GM12878 (cell line): ENCODE results near the gene HOXD10. TPM values are rescaled to one million over a fixed set of nuclear protein-coding genes. Genes with fewer than 3 reads are reported as not detected.

ENCODE experiments used
- ATAC-seq: fragments of 200-7000 bp; cut with Tn5 transposase; 3 replicates; pipeline ENCODE4 v1.9.1; 2020; ENCODE audit warnings: mild to moderate bottlenecking, moderate library complexity
- BruUV-seq: library from RNA; stranded (reverse); fragments of 400-500 nt; replicated peaks from 2 replicates; lab custom pipeline; 2021; lab: Mats Ljungman, UMichigan
- CTCF ChIA-PET: fragments of 300-600 bp; sonication (Branson Sonifier 250); formaldehyde crosslinking; extraction: SDS; loops from one replicate; lab custom pipeline; 2021; ENCODE audit warnings: inconsistent platforms; lab: Yijun Ruan, JAX
- POLR2A ChIA-PET: fragments of 350-600 bp; formaldehyde crosslinking; extraction: SDS; loops from one replicate; lab custom pipeline; 2021; ENCODE audit warnings: inconsistent platforms; lab: Charles Lee
- RAD21 ChIA-PET: fragments of 300-600 bp; sonication (Branson Sonifier 250); formaldehyde crosslinking; loops from one replicate; lab custom pipeline; 2023; ENCODE audit warnings: antibody characterized with exemption; ENCODE audit not compliant: unreplicated experiment; lab: Charles Lee
- SMC1A ChIA-PET: fragments of 300-600 bp; sonication (Branson Sonifier 250); formaldehyde crosslinking; loops from one replicate; lab custom pipeline; 2023; ENCODE audit not compliant: unreplicated experiment, uncharacterized antibody; lab: Charles Lee
- DNase-seq: peaks from one replicate; pipeline ENCODE4 v3.0.0-alpha.2; 2011; ENCODE audit warnings: low read depth, low spot score
- FAIRE-seq: peaks from 3 replicates; lab custom pipeline; 2011; peaks lifted over from hg19 to GRCh38; lab: Jason Lieb, UNC
- H2AFZ ChIP-seq: 2 replicates; pipeline ENCODE4 v1.6.0; 2011; ENCODE audit warnings: low read depth, low read length, control low read depth; ENCODE audit not compliant: control insufficient read depth
- H3K27ac ChIP-seq: 2 replicates; pipeline ENCODE4 v1.5.1; 2011; ENCODE audit warnings: control low read depth; ENCODE audit not compliant: control insufficient read depth, insufficient read depth
- H3K27me3 ChIP-seq, 2 experiments: replicated peaks in 1 of 2; 2 replicates each; pipeline versions ENCODE4 v1.6.0 to v1.6.1; 2011; ENCODE audit warnings: low read length in 1 of 2; ENCODE audit not compliant: control insufficient read depth in 2 of 2, insufficient read depth in 2 of 2
- H3K36me3 ChIP-seq, 2 experiments: 2 replicates each; pipeline ENCODE4 v1.5.1; 2011; ENCODE audit warnings: low read length in 1 of 2; ENCODE audit not compliant: control insufficient read depth in 2 of 2, insufficient read depth in 2 of 2
- H3K4me1 ChIP-seq: 2 replicates; pipeline ENCODE4 v1.6.1; 2011; ENCODE audit warnings: mild to moderate bottlenecking, low read length, moderate library complexity, mixed read lengths; ENCODE audit not compliant: control insufficient read depth, insufficient read depth
- H3K4me2 ChIP-seq: 2 replicates; pipeline ENCODE4 v1.6.0; 2011; ENCODE audit warnings: control low read depth; ENCODE audit not compliant: control insufficient read depth, insufficient read depth
- H3K4me3 ChIP-seq: fragments of 200-600 bp; sonication (generic); 2 replicates; pipeline ENCODE4 v1.5.1; 2016
- H3K79me2 ChIP-seq: 2 replicates; pipeline ENCODE4 v1.6.0; 2011; ENCODE audit warnings: low read length; ENCODE audit not compliant: control insufficient read depth, insufficient read depth
- H3K9ac ChIP-seq: 2 replicates; pipeline ENCODE4 v1.8.0; 2011; ENCODE audit warnings: low read length, control low read depth, mixed read lengths; ENCODE audit not compliant: control insufficient read depth, insufficient read depth
- H3K9me3 ChIP-seq: replicated peaks from 3 replicates; pipeline ENCODE4 v1.5.1; 2011; ENCODE audit warnings: mild to moderate bottlenecking, low read length; ENCODE audit not compliant: control insufficient read depth, insufficient read depth
- H4K20me1 ChIP-seq: 2 replicates; pipeline ENCODE4 v1.6.0; 2011; ENCODE audit not compliant: control insufficient read depth, insufficient read depth
- BMI1 ChIP-seq: fragments of 450-650 bp; IDR thresholded peaks from 2 replicates; pipeline ENCODE4 v1.6.1; 2016; ENCODE audit warnings: mild to moderate bottlenecking, moderate library complexity, borderline replicate concordance
- CBX5 ChIP-seq: sonication (generic); IDR thresholded peaks from 2 replicates; pipeline ENCODE4 v1.6.1; 2016; ENCODE audit warnings: low read depth, moderate library complexity, mild to moderate bottlenecking, inconsistent platforms
- JUNB ChIP-seq: IDR thresholded peaks from 2 replicates; pipeline ENCODE4 v1.6.1; 2016; ENCODE audit warnings: antibody characterized with exemption, mild to moderate bottlenecking
- NRF1 ChIP-seq: conservative IDR thresholded peaks from 2 replicates; pipeline ENCODE4 v1.6.1; 2011; ENCODE audit warnings: mild to moderate bottlenecking, low read depth, low read length, improper control_type of control experiment
- SREBF2 ChIP-seq: IDR thresholded peaks from 2 replicates; pipeline ENCODE4 v1.6.1; 2012; ENCODE audit warnings: mild to moderate bottlenecking, low read length
- TCF7 ChIP-seq: IDR thresholded peaks from 2 replicates; pipeline ENCODE4 v1.6.1; 2014; ENCODE audit warnings: antibody characterized with exemption, borderline replicate concordance
- WGBS: methylation state at CpG from one replicate; pipeline ENCODE4 v1.1.6; 2016; ENCODE audit warnings: low lambda C conversion rate; ENCODE audit not compliant: insufficient replicate concordance, insufficient coverage; ENCODE audit errors: missing lambda C conversion rate; 5-methylcytosine and 5-hydroxymethylcytosine counted together
- in situ Hi-C: fragments of 300-500 bp; cut with MboI; formaldehyde crosslinking; loops from 9 replicates; pipeline ENCODE4 v1.14.3; 2018; ENCODE audit warnings: mixed read lengths
- intact Hi-C: fragments of 100-400 bp; cut with micrococcal nuclease; formaldehyde crosslinking; loops from one replicate; pipeline ENCODE4 v1.14.2; 2022; ENCODE audit not compliant: unreplicated experiment
- polyA plus RNA-seq, 11 experiments: library from polyadenylated mRNA; depleted of rRNA in 4 of 11; unstranded in 6 of 11; stranded (reverse) in 5 of 11; fragments of >200 nt; fragmentation: Nextera tagmentation in 4 of 11; fragmentation: Illumina TruSeq in 1 of 11; extraction: Ambion mirVana in 4 of 11; extraction: Trizol in 1 of 11; gene quantifications; 1 replicate in 1 of 11; 2 replicates in 10 of 11; pipeline versions ENCODE4 v1.2.1 to v1.2.3, GENCODE V29; 2011 to 2016; ENCODE audit warnings: inconsistent platforms in 2 of 11, missing spikeins in 2 of 11, low read depth in 1 of 11
- total RNA-seq, 4 experiments: library from RNA; depleted of rRNA in 3 of 4; stranded (reverse); fragments of >200 nt in 3 of 4; fragmentation: Illumina TruSeq in 1 of 4; extraction: Trizol in 1 of 4; gene quantifications; 2 replicates each; pipeline versions ENCODE4 v1.2.1 to v1.2.3, GENCODE V29; 2013 to 2021
- TF ChIP-seq, protein P1 (sequence below): IDR thresholded peaks from 2 replicates; pipeline ENCODE4 v1.6.1; 2011; ENCODE audit warnings: low read depth, mild to moderate bottlenecking, low read length, moderate library complexity, borderline replicate concordance; ENCODE audit errors: extremely low read depth
- TF ChIP-seq, protein P2 (sequence below): fragments of 450-650 bp; IDR thresholded peaks from 2 replicates; pipeline ENCODE4 v1.6.1; 2017; ENCODE audit warnings: mild to moderate bottlenecking, moderate library complexity

The HOXD10 gene
- total and polyA plus RNA-seq, 10 of the 15 experiments (the other 5 are each of a cell fraction or from before 2014, with no cell fraction given), result not detected

GRCh38 chr2:176127774-176128072 is 11.1 kb downstream of the HOXD10 start:
- ChIA-PET RAD21 (interaction anchor here (1.1 to 3.7 kb wide), 10 partner anchors 13 to 1036 kb away, joined by 3 to 25 read pairs (median 12); no protein-coding TSS in a partner anchor), CTCF (interaction anchor here (0.6 to 4.3 kb wide), 29 partner anchors 12 to 1034 kb away, joined by 3 to 79 read pairs (median 6); no protein-coding TSS in a partner anchor), SMC1A (interaction anchor here (0.8 to 3.1 kb wide), 13 partner anchors 12 to 1035 kb away, joined by 3 to 37 read pairs (median 10); no protein-coding TSS in a partner anchor), POLR2A (no interaction called here)
- no peaks in the 10 kb centered on the region for H3K4me1 ChIP-seq
- DNase-seq, result no peak
- intact Hi-C loops, result loop anchor here (2.0 to 5.0 kb wide), 6 partner anchors 327 to 1035 kb away; no protein-coding TSS in a partner anchor
- H4K20me1 ChIP-seq, result no peaks in the 10 kb centered on the region
- H3K4me3 ChIP-seq, result no peak overlapping the region
- no TSS peak for BruUV-seq
- in situ Hi-C loops, result loop anchor here (5.0 to 25.0 kb wide), 4 partner anchors 510 to 1210 kb away; no protein-coding TSS in a partner anchor
- WGBS, result 23% methylated on average over 4 of the region's 4 CpGs
- ATAC-seq, result no peak
- FAIRE-seq, result no peak
- no peaks in the 10 kb centered on the region for H3K79me2 ChIP-seq
- no peaks in the 10 kb centered on the region for H3K36me3 ChIP-seq
- H3K27ac ChIP-seq, result no peak overlapping the region
- no peak overlapping the region for H2AFZ ChIP-seq
- no peak overlapping the region for H3K4me2 ChIP-seq
- H3K9ac ChIP-seq, result no peak overlapping the region
- H3K27me3 ChIP-seq, result peaks cover 7 to 29% of the 10 kb centered on the region in 2 experiments
- TF ChIP-seq, protein P1, sequence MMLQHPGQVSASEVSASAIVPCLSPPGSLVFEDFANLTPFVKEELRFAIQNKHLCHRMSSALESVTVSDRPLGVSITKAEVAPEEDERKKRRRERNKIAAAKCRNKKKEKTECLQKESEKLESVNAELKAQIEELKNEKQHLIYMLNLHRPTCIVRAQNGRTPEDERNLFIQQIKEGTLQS, result no peak
- no peak for TF ChIP-seq BMI1
- TF ChIP-seq JUNB, result no peak
- no peak for TF ChIP-seq SREBF2
- no peak for TF ChIP-seq NRF1
- TF ChIP-seq TCF7, result no peak
- no peak for TF ChIP-seq CBX5
- TF ChIP-seq, protein P2, sequence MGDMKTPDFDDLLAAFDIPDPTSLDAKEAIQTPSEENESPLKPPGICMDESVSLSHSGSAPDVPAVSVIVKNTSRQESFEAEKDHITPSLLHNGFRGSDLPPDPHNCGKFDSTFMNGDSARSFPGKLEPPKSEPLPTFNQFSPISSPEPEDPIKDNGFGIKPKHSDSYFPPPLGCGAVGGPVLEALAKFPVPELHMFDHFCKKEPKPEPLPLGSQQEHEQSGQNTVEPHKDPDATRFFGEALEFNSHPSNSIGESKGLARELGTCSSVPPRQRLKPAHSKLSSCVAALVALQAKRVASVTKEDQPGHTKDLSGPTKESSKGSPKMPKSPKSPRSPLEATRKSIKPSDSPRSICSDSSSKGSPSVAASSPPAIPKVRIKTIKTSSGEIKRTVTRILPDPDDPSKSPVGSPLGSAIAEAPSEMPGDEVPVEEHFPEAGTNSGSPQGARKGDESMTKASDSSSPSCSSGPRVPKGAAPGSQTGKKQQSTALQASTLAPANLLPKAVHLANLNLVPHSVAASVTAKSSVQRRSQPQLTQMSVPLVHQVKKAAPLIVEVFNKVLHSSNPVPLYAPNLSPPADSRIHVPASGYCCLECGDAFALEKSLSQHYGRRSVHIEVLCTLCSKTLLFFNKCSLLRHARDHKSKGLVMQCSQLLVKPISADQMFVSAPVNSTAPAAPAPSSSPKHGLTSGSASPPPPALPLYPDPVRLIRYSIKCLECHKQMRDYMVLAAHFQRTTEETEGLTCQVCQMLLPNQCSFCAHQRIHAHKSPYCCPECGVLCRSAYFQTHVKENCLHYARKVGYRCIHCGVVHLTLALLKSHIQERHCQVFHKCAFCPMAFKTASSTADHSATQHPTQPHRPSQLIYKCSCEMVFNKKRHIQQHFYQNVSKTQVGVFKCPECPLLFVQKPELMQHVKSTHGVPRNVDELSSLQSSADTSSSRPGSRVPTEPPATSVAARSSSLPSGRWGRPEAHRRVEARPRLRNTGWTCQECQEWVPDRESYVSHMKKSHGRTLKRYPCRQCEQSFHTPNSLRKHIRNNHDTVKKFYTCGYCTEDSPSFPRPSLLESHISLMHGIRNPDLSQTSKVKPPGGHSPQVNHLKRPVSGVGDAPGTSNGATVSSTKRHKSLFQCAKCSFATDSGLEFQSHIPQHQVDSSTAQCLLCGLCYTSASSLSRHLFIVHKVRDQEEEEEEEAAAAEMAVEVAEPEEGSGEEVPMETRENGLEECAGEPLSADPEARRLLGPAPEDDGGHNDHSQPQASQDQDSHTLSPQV, result no peak
- H3K9me3 ChIP-seq, result peaks cover 1% of the 10 kb centered on the region; the same call in 2 of the 3 replicates
